ENCODE data around the gene COL11A2.

COL11A2 gene

GRCh38 chr6:33213989-33214335 lies 21.7 kb upstream of the COL11A2 start:
- TF ChIP-seq MYC (IDR thresholded peaks at IDR 0.05; ENCODE audit: low read depth, low read length) (no peak), MAX (IDR thresholded peaks at IDR 0.05; ENCODE audit: low read depth, low read length) (no peak), POLR2A (IDR thresholded peaks at IDR 0.05; ENCODE audit: extremely low read depth, insufficient read length) (no peak)
- TF ChIP-seq, protein P1, sequence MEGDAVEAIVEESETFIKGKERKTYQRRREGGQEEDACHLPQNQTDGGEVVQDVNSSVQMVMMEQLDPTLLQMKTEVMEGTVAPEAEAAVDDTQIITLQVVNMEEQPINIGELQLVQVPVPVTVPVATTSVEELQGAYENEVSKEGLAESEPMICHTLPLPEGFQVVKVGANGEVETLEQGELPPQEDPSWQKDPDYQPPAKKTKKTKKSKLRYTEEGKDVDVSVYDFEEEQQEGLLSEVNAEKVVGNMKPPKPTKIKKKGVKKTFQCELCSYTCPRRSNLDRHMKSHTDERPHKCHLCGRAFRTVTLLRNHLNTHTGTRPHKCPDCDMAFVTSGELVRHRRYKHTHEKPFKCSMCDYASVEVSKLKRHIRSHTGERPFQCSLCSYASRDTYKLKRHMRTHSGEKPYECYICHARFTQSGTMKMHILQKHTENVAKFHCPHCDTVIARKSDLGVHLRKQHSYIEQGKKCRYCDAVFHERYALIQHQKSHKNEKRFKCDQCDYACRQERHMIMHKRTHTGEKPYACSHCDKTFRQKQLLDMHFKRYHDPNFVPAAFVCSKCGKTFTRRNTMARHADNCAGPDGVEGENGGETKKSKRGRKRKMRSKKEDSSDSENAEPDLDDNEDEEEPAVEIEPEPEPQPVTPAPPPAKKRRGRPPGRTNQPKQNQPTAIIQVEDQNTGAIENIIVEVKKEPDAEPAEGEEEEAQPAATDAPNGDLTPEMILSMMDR (IDR thresholded peaks at IDR 0.05; ENCODE audit: low read depth, low read length): no peak
- peak; percentile 3 for DNase-seq (ENCODE audit: low read depth)
- peak overlapping the region; percentile 19 for H3K4me3 ChIP-seq (ENCODE audit: low read depth, low read length)

- DNase-seq (ENCODE audit: low read depth): peak; percentile 65
- peak overlapping the region; percentile 42 for H3K4me3 ChIP-seq (ENCODE audit: low read depth, low read length)
- TF ChIP-seq POLR2A (IDR thresholded peaks at IDR 0.05; ENCODE audit: extremely low read depth, insufficient read length) (no peak), MAX (IDR thresholded peaks at IDR 0.05; ENCODE audit: low read depth, low read length) (no peak), MYC (IDR thresholded peaks at IDR 0.05; ENCODE audit: low read depth, low read length) (no peak)
- TF ChIP-seq, protein P1 (IDR thresholded peaks at IDR 0.05; ENCODE audit: low read depth, low read length): no peak
Observed at GRCh38 chr6:33213166-33213988, 21.1 kb upstream of the COL11A2 start.

DNA sequence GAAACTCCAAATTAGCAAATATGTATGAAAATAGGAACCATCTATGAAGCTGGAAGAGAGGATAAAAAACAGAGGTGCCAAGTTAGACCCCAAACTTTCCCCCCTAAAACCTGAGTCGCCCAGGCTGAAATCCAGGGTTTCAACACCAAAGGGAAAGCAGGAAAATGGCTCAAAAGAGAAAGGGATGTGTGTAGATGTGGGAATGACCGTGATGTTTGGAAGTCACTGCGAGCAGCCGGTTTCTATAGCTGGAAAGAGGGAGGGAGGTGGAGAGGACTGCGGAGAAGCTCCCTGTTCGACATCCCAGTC lies 20.5 kb upstream of the COL11A2 start:
- H3K4me3 ChIP-seq (ENCODE audit: low read depth, low read length): peak overlapping the region; percentile 42
- no peak for TF ChIP-seq MYC (IDR thresholded peaks at IDR 0.05; ENCODE audit: low read depth, low read length)
- no peak for TF ChIP-seq MAX (IDR thresholded peaks at IDR 0.05; ENCODE audit: low read depth, low read length)
- no peak for TF ChIP-seq POLR2A (IDR thresholded peaks at IDR 0.05; ENCODE audit: extremely low read depth, insufficient read length)
- TF ChIP-seq, protein P1 (IDR thresholded peaks at IDR 0.05; ENCODE audit: low read depth, low read length): no peak
- no peak for DNase-seq (ENCODE audit: low read depth)

GRCh38 chr6:33211666-33212422 lies 19.6 kb upstream of the COL11A2 start:
- peak; percentile 12 for DNase-seq (ENCODE audit: low read depth)
- H3K4me3 ChIP-seq (ENCODE audit: low read depth, low read length): no peak overlapping the region
- TF ChIP-seq MAX (IDR thresholded peaks at IDR 0.05; ENCODE audit: low read depth, low read length) (no peak), POLR2A (IDR thresholded peaks at IDR 0.05; ENCODE audit: extremely low read depth, insufficient read length) (no peak), MYC (IDR thresholded peaks at IDR 0.05; ENCODE audit: low read depth, low read length) (no peak)
- TF ChIP-seq, protein P1 (IDR thresholded peaks at IDR 0.05; ENCODE audit: low read depth, low read length): no peak

- TF ChIP-seq MYC (IDR thresholded peaks at IDR 0.05; ENCODE audit: low read depth, low read length) (no peak), POLR2A (IDR thresholded peaks at IDR 0.05; ENCODE audit: extremely low read depth, insufficient read length) (no peak), MAX (IDR thresholded peaks at IDR 0.05; ENCODE audit: low read depth, low read length) (no peak)
- TF ChIP-seq, protein P1 (IDR thresholded peaks at IDR 0.05; ENCODE audit: low read depth, low read length): no peak
- no peak overlapping the region for H3K4me3 ChIP-seq (ENCODE audit: low read depth, low read length)
- DNase-seq (ENCODE audit: low read depth): no peak
Observed at GRCh38 chr6:33211136-33211535, 18.9 kb upstream of the COL11A2 start.

Data from NB4 (cell line).